Peyer's patch (tissue), 4 donors: ENCODE data around the gene GNG2. TPM values are rescaled to one million over a fixed set of nuclear protein-coding genes. Genes with fewer than 3 reads are reported as not detected.
A peak's percentile ranks its signal among the peaks of the same experiment; 100 is the strongest.

Experiments used
- DNase-seq, 3 donors: peaks; one replicate each; pipeline ENCODE4 v3.0.0-alpha.2; 2017 to 2019
- H3K27ac ChIP-seq, 4 donors: fragments of 200-600 bp; sonication (generic); one replicate each; pipeline ENCODE4 v1.5.1; 2016 to 2019
- H3K27me3 ChIP-seq, 2 donors: fragments of 200-600 bp; sonication (generic); one replicate each; pipeline ENCODE4 v1.5.1; 2019
- H3K36me3 ChIP-seq, 3 donors: fragments of 200-600 bp; sonication (generic); one replicate each; pipeline ENCODE4 v1.5.1; 2016 to 2019
- H3K4me1 ChIP-seq, 4 donors: fragments of 200-600 bp; sonication (generic); one replicate each; pipeline ENCODE4 v1.5.1; 2016 to 2019
- H3K4me3 ChIP-seq, 4 donors: fragments of 200-600 bp; sonication (generic); 1 replicate in 3 of 4; 2 replicates in 1 of 4; pipeline ENCODE4 v1.5.1; 2016 to 2019; ENCODE audit warnings: mild to moderate bottlenecking in 1 of 4
- H3K9me3 ChIP-seq, 4 donors: fragments of 200-600 bp; sonication (generic); one replicate each; pipeline ENCODE4 v1.5.1; 2016 to 2019; ENCODE audit warnings: mild to moderate bottlenecking in 1 of 4
- POLR2A ChIP-seq, 2 donors: fragments of 450-650 bp; IDR thresholded peaks; one replicate each; pipeline ENCODE4 v1.5.1; 2017; ENCODE audit warnings: antibody characterized with exemption in 2 of 2, mild to moderate bottlenecking in 2 of 2, moderate library complexity in 2 of 2
- total RNA-seq, 4 donors: library from RNA; depleted of rRNA; stranded (reverse); fragments of >200 nt; gene quantifications; one replicate each; pipeline ENCODE4 v1.1.0, GENCODE V29; 2016
- TF ChIP-seq, protein P1 (sequence below), 6 experiments: fragments of 450-650 bp in 4 of 6; fragments of 200-600 bp in 2 of 6; sonication (generic) in 1 of 6; IDR thresholded peaks; one replicate each; pipeline ENCODE4 v1.5.1; 2017 to 2019; ENCODE audit warnings: antibody characterized with exemption in 6 of 6, mild to moderate bottlenecking in 3 of 6, moderate library complexity in 1 of 6

GNG2 gene
- total RNA-seq, 4 donors from 2014 or later, result 6.0 to 44.6 (median 9.7) TPM

- H3K9me3 ChIP-seq, result no peaks in the 10 kb centered on the region
- peak overlapping the region; percentile 15 to 55 (median 52) for H3K4me3 ChIP-seq
- no peaks in the 10 kb centered on the region for H3K27me3 ChIP-seq
- H3K4me1 ChIP-seq, result peaks cover 0 to 20% (median 0%) of the 10 kb centered on the region in 4 donors
- H3K27ac ChIP-seq, result peak overlapping the region; percentile 7 to 81 (median 68)
- TF ChIP-seq, protein P1, sequence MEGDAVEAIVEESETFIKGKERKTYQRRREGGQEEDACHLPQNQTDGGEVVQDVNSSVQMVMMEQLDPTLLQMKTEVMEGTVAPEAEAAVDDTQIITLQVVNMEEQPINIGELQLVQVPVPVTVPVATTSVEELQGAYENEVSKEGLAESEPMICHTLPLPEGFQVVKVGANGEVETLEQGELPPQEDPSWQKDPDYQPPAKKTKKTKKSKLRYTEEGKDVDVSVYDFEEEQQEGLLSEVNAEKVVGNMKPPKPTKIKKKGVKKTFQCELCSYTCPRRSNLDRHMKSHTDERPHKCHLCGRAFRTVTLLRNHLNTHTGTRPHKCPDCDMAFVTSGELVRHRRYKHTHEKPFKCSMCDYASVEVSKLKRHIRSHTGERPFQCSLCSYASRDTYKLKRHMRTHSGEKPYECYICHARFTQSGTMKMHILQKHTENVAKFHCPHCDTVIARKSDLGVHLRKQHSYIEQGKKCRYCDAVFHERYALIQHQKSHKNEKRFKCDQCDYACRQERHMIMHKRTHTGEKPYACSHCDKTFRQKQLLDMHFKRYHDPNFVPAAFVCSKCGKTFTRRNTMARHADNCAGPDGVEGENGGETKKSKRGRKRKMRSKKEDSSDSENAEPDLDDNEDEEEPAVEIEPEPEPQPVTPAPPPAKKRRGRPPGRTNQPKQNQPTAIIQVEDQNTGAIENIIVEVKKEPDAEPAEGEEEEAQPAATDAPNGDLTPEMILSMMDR (IDR thresholded peaks at IDR 0.05), result no peak
- no peak for TF ChIP-seq POLR2A (IDR thresholded peaks at IDR 0.05)
- DNase-seq, result no peak
- no peaks in the 10 kb centered on the region for H3K36me3 ChIP-seq
Measured at GRCh38 chr14:51862176-51862796, 1.9 kb downstream of the GNG2 start.

DNA sequence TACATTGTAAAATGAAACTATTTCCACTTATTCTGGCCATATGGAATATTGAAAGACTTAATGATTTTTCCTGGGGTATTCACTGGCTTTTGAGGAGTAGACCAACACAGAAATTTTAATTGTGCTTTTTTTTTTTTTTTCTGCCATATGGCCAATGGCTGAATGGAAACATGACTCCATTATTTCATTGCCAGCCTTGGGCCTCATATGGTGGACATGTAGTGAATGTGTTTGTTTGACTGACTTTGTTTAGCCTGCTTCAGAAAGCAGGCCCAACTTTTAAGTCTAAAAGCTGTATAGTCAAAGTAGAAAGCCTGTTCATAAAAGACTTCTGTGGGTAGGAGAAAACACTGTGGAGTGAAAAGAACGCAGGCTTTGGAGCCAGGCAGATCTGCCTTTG, 2.4 kb downstream of the GNG2 start:
- peaks cover 0 to 20% (median under 1%) of the 10 kb centered on the region in 4 donors for H3K4me1 ChIP-seq
- H3K36me3 ChIP-seq, result no peaks in the 10 kb centered on the region
- H3K27me3 ChIP-seq, result no peaks in the 10 kb centered on the region
- H3K4me3 ChIP-seq, result peak overlapping the region in 3 of 4 donors; percentile 15 to 55 (median 51)
- TF ChIP-seq, protein P1 (IDR thresholded peaks at IDR 0.05), result no peak
- H3K27ac ChIP-seq, result peak overlapping the region in 3 of 4 donors; percentile 61 to 81 (median 76)
- no peaks in the 10 kb centered on the region for H3K9me3 ChIP-seq
- DNase-seq, result no peak

- TF ChIP-seq, protein P1 (IDR thresholded peaks at IDR 0.05), result no peak
- TF ChIP-seq POLR2A (IDR thresholded peaks at IDR 0.05), result no peak
Measured at GRCh38 chr14:51865953-51866747, 5.7 kb downstream of the GNG2 start.

DNA sequence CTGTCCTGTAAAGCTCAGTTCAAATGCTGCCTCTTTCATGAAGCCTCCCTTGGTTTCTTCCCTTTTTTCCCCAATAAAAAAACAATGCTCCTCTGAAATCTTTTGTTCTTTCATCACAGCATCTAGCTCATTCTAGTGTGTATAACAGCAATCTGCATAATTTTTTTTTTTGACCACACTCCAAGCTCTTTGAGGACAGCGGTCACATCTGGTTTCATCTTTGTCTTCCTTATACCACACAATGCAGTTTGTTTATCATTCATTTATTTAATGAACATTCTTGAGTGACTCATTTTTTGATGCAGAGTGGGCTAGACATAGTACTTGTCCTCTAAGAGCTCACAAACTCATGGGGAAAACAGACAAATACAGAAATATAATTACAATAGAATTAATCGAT, 7.3 kb downstream of the GNG2 start:
- Histone ChIP-seq H3K27me3 (no peaks in the 10 kb centered on the region), H3K36me3 (no peaks in the 10 kb centered on the region), H3K4me1 (peaks cover 0 to 32% (median 5%) of the 10 kb centered on the region in 4 donors), H3K27ac (peak overlapping the region in 3 of 4 donors; percentile 2 to 31 (median 16)), H3K9me3 (no peaks in the 10 kb centered on the region), H3K4me3 (no peak overlapping the region)
- DNase-seq, result no peak
- TF ChIP-seq POLR2A (IDR thresholded peaks at IDR 0.05), result no peak
- TF ChIP-seq, protein P1 (IDR thresholded peaks at IDR 0.05), result no peak

More at GRCh38 chr14:51865953-51866747, 5.7 kb downstream of the GNG2 start:
- Histone ChIP-seq H3K36me3 (no peaks in the 10 kb centered on the region), H3K4me1 (peaks cover 0 to 32% (median 5%) of the 10 kb centered on the region in 4 donors), H3K9me3 (no peaks in the 10 kb centered on the region), H3K4me3 (no peak overlapping the region), H3K27me3 (no peaks in the 10 kb centered on the region), H3K27ac (peak overlapping the region in 2 of 4 donors; percentile 4 to 23)
- DNase-seq, result no peak

GRCh38 chr14:51868405-51868804, 8.0 kb downstream of the GNG2 start:
- no peaks in the 10 kb centered on the region for H3K27me3 ChIP-seq
- TF ChIP-seq POLR2A (IDR thresholded peaks at IDR 0.05), result no peak
- TF ChIP-seq, protein P1 (IDR thresholded peaks at IDR 0.05), result no peak
- H3K27ac ChIP-seq, result peak overlapping the region in 3 of 4 donors; percentile 2 to 31 (median 16)
- peaks cover 0 to 39% (median 5%) of the 10 kb centered on the region in 4 donors for H3K4me1 ChIP-seq
- H3K4me3 ChIP-seq, result no peak overlapping the region
- no peak for DNase-seq
- H3K9me3 ChIP-seq, result no peaks in the 10 kb centered on the region
- H3K36me3 ChIP-seq, result no peaks in the 10 kb centered on the region
